Neural progenitor cell (in vitro differentiated cells): ENCODE results near the gene SLC11A2. TPM values are rescaled to one million over a fixed set of nuclear protein-coding genes. Genes with fewer than 3 reads are reported as not detected.
"Not testable (repeated sequence)": the region's sequence is repeated elsewhere in the genome, so short reads cannot be mapped to it uniquely, and the experiment has no call there.

ENCODE experiments used
- DNase-seq: peaks from one replicate; pipeline ENCODE4 v3.0.0-alpha.2; 2016; ENCODE audit warnings: low spot score
- H2AFZ ChIP-seq: fragments of 200-600 bp; sonication (generic); replicated peaks from 2 replicates; pipeline ENCODE4 v1.6.1; 2016; ENCODE audit warnings: antibody characterized with exemption
- H3F3A ChIP-seq: fragments of 200-600 bp; sonication (generic); 2 replicates; pipeline ENCODE4 v1.6.1; 2016; ENCODE audit warnings: antibody characterized with exemption, low read depth
- H3K27ac ChIP-seq: fragments of 200-600 bp; sonication (generic); 2 replicates; pipeline ENCODE4 v1.5.1; 2016; ENCODE audit warnings: mild to moderate bottlenecking
- H3K27me3 ChIP-seq: fragments of 200-600 bp; sonication (generic); 2 replicates; pipeline ENCODE4 v1.6.1; 2016; ENCODE audit warnings: mild to moderate bottlenecking, moderate library complexity
- H3K36me3 ChIP-seq: fragments of 200-600 bp; sonication (generic); 2 replicates; pipeline ENCODE4 v1.5.1; 2016
- H3K4me1 ChIP-seq: fragments of 200-600 bp; sonication (generic); 2 replicates; pipeline ENCODE4 v1.6.1; 2016; ENCODE audit warnings: mixed run types
- H3K4me2 ChIP-seq: fragments of 200-600 bp; sonication (generic); 2 replicates; pipeline ENCODE4 v1.6.1; 2016
- H3K4me3 ChIP-seq: fragments of 200-600 bp; sonication (generic); 2 replicates; pipeline ENCODE4 v1.5.1; 2016
- H3K79me2 ChIP-seq: fragments of 200-600 bp; sonication (generic); 2 replicates; pipeline ENCODE4 v1.6.1; 2016; ENCODE audit warnings: low read depth
- H3K9ac ChIP-seq: fragments of 200-600 bp; sonication (generic); 2 replicates; pipeline ENCODE4 v1.6.1; 2016
- H3K9me3 ChIP-seq: fragments of 200-600 bp; sonication (generic); 2 replicates; pipeline ENCODE4 v1.5.1; 2016; ENCODE audit warnings: low read depth
- H4K20me1 ChIP-seq: fragments of 200-600 bp; sonication (generic); 2 replicates; pipeline ENCODE4 v1.6.1; 2016; ENCODE audit warnings: low read depth
- H3K27ac Mint-ChIP-seq: 3 replicates; pipeline ENCODE4 v1.8.0; 2021; ENCODE audit warnings: mixed read lengths
- H3K27me3 Mint-ChIP-seq: 2 replicates; pipeline ENCODE4 v1.8.0; 2022; ENCODE audit warnings: low read depth, mild to moderate bottlenecking, inconsistent platforms, moderate library complexity, mixed read lengths; ENCODE audit not compliant: insufficient read depth
- H3K36me3 Mint-ChIP-seq: 3 replicates; pipeline ENCODE4 v1.8.0; 2021; ENCODE audit warnings: mixed read lengths
- H3K4me1 Mint-ChIP-seq: 3 replicates; pipeline ENCODE4 v1.8.0; 2021; ENCODE audit warnings: mixed read lengths
- H3K4me3 Mint-ChIP-seq: 3 replicates; pipeline ENCODE4 v1.8.0; 2021; ENCODE audit warnings: mild to moderate bottlenecking, moderate library complexity, mixed read lengths
- H3K9me3 Mint-ChIP-seq: 3 replicates; pipeline ENCODE4 v1.8.0; 2020; ENCODE audit warnings: mixed read lengths
- CTCF ChIP-seq: fragments of 200-600 bp; sonication (generic); IDR thresholded peaks from 2 replicates; pipeline ENCODE4 v1.5.1; 2017; ENCODE audit warnings: antibody characterized with exemption, mild to moderate bottlenecking
- EZH2 ChIP-seq: fragments of 200-600 bp; sonication (generic); IDR thresholded peaks from 2 replicates; pipeline ENCODE4 v1.6.1; 2017; ENCODE audit warnings: antibody characterized with exemption, mild to moderate bottlenecking, moderate library complexity
- EZH2phosphoT487 ChIP-seq: fragments of 200-600 bp; sonication (generic); IDR thresholded peaks from 2 replicates; pipeline ENCODE4 v1.6.1; 2017; ENCODE audit warnings: antibody characterized with exemption
- total RNA-seq: library from RNA; depleted of rRNA; stranded (reverse); fragments of >200 nt; gene quantifications from 2 replicates; pipeline ENCODE4 v1.2.3, GENCODE V29; 2015; ENCODE audit warnings: low replicate concordance

Gene SLC11A2
- total RNA-seq, 1 donor from 2014 or later = 62.7 TPM

- Mint-ChIP-seq H3K9me3 (no peaks in the 10 kb centered on the region), H3K4me3 (no peak overlapping the region), H3K27me3 (peaks cover 4% of the 10 kb centered on the region), H3K36me3 (no peaks in the 10 kb centered on the region), H3K27ac (no peak overlapping the region), H3K4me1 (peaks cover 24% of the 10 kb centered on the region)
- Histone ChIP-seq H3K36me3 (no peaks in the 10 kb centered on the region), H3K9ac (no peak overlapping the region), H3K27ac (no peak overlapping the region), H3K79me2 (no peaks in the 10 kb centered on the region), H3K4me2 (no peak overlapping the region), H3K4me1 (no peaks in the 10 kb centered on the region), H3F3A (no peaks in the 10 kb centered on the region), H2AFZ (no peak overlapping the region), H4K20me1 (no peaks in the 10 kb centered on the region), H3K27me3 (no peaks in the 10 kb centered on the region), H3K9me3 (no peaks in the 10 kb centered on the region), H3K4me3 (no peak overlapping the region)
- TF ChIP-seq EZH2 (no peak), EZH2phosphoT487 (no peak), CTCF (no peak)
- no peak for DNase-seq
Observed at GRCh38 chr12:50934371-50934851, 91.8 kb downstream of the SLC11A2 start.

- no peak overlapping the region for H3K4me3 Mint-ChIP-seq
- peaks cover 2% of the 10 kb centered on the region for H3K27me3 Mint-ChIP-seq
- Histone ChIP-seq H3K27ac (no peak overlapping the region), H4K20me1 (no peaks in the 10 kb centered on the region), H3F3A (no peaks in the 10 kb centered on the region), H3K36me3 (no peaks in the 10 kb centered on the region), H3K9me3 (no peaks in the 10 kb centered on the region), H3K79me2 (no peaks in the 10 kb centered on the region), H2AFZ (no peak overlapping the region), H3K27me3 (no peaks in the 10 kb centered on the region), H3K4me2 (no peak overlapping the region), H3K4me3 (no peak overlapping the region), H3K9ac (no peak overlapping the region), H3K4me1 (no peaks in the 10 kb centered on the region)
- no peaks in the 10 kb centered on the region for H3K36me3 Mint-ChIP-seq
- H3K4me1 Mint-ChIP-seq = peaks cover 24% of the 10 kb centered on the region
- TF ChIP-seq EZH2phosphoT487 = no peak
- no peaks in the 10 kb centered on the region for H3K9me3 Mint-ChIP-seq
- peak overlapping the region; percentile 40 for H3K27ac Mint-ChIP-seq
- DNase-seq = no peak
Observed at GRCh38 chr12:50933459-50934124, 92.6 kb downstream of the SLC11A2 start.

GRCh38 chr12:50932787-50933280 lies 93.3 kb downstream of the SLC11A2 start:
- no peak overlapping the region for H3K27ac ChIP-seq
- H3K36me3 Mint-ChIP-seq = no peaks in the 10 kb centered on the region
- H2AFZ ChIP-seq = no peak overlapping the region
- no peaks in the 10 kb centered on the region for H3F3A ChIP-seq
- H3K79me2 ChIP-seq = no peaks in the 10 kb centered on the region
- no peaks in the 10 kb centered on the region for H3K9me3 ChIP-seq
- no peak overlapping the region for H3K4me3 Mint-ChIP-seq
- no peaks in the 10 kb centered on the region for H3K4me1 ChIP-seq
- H3K36me3 ChIP-seq = no peaks in the 10 kb centered on the region
- peak overlapping the region; percentile 40 for H3K27ac Mint-ChIP-seq
- no peaks in the 10 kb centered on the region for H3K9me3 Mint-ChIP-seq
- H3K4me2 ChIP-seq = no peak overlapping the region
- H3K27me3 ChIP-seq = no peaks in the 10 kb centered on the region
- no peak for TF ChIP-seq EZH2phosphoT487
- no peak for TF ChIP-seq EZH2
- no peak for TF ChIP-seq CTCF
- DNase-seq = no peak
- H4K20me1 ChIP-seq = no peaks in the 10 kb centered on the region
- H3K9ac ChIP-seq = no peak overlapping the region
- H3K4me1 Mint-ChIP-seq = peaks cover 24% of the 10 kb centered on the region
- H3K27me3 Mint-ChIP-seq = no peaks in the 10 kb centered on the region
- no peak overlapping the region for H3K4me3 ChIP-seq

GRCh38 chr12:50930477-50930876 lies 95.7 kb downstream of the SLC11A2 start:
- H3K27ac Mint-ChIP-seq, DNase-seq, H3K36me3 Mint-ChIP-seq, H3K4me3 ChIP-seq, H3K4me3 Mint-ChIP-seq, H3F3A ChIP-seq, H3K36me3 ChIP-seq, H2AFZ ChIP-seq, H3K4me1 ChIP-seq, H3K4me2 ChIP-seq, H4K20me1 ChIP-seq, H3K27me3 Mint-ChIP-seq, H3K27ac ChIP-seq, H3K9me3 ChIP-seq, H3K9ac ChIP-seq, H3K79me2 ChIP-seq, H3K9me3 Mint-ChIP-seq, H3K27me3 ChIP-seq: not testable (repeated sequence)
- peaks cover 30% of the 10 kb centered on the region for H3K4me1 Mint-ChIP-seq
